GM12874 (cell line): ENCODE results near the gene CEP104.

Source experiments
- TF ChIP-seq, protein P1 (sequence below): IDR thresholded peaks from 2 replicates; pipeline ENCODE4 v1.5.1; 2011; ENCODE audit warnings: low read depth, mild to moderate bottlenecking, control low read depth, low read length, moderate library complexity; ENCODE audit not compliant: insufficient read depth

CEP104 gene

GRCh38 chr1:3876716-3877115 lies 19.7 kb upstream of the CEP104 start:
- TF ChIP-seq, protein P1, sequence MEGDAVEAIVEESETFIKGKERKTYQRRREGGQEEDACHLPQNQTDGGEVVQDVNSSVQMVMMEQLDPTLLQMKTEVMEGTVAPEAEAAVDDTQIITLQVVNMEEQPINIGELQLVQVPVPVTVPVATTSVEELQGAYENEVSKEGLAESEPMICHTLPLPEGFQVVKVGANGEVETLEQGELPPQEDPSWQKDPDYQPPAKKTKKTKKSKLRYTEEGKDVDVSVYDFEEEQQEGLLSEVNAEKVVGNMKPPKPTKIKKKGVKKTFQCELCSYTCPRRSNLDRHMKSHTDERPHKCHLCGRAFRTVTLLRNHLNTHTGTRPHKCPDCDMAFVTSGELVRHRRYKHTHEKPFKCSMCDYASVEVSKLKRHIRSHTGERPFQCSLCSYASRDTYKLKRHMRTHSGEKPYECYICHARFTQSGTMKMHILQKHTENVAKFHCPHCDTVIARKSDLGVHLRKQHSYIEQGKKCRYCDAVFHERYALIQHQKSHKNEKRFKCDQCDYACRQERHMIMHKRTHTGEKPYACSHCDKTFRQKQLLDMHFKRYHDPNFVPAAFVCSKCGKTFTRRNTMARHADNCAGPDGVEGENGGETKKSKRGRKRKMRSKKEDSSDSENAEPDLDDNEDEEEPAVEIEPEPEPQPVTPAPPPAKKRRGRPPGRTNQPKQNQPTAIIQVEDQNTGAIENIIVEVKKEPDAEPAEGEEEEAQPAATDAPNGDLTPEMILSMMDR = no peak

GRCh38 chr1:3874736-3875135 lies 17.7 kb upstream of the CEP104 start:
- TF ChIP-seq, protein P1 = no peak

GRCh38 chr1:3872546-3872945 lies 15.5 kb upstream of the CEP104 start:
- TF ChIP-seq, protein P1 = no peak

DNA sequence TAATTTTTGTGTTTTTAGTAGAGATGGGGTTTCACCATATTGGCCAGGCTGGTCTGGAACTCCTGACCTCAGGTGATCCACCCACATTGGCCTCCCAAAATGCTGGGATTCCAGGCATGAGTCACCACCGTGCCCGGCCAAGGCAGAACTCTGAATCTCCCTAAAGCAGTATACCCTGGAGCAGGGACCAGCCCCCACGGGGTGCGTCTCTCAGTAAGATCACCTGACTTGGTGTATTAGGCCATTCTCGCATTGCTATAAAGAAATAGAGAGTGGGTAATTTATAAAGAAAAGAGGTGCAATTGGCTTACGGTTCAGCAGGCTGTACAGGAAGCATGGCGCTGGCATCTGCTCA lies 14.4 kb upstream of the CEP104 start:
- TF ChIP-seq, protein P1 = no peak

DNA sequence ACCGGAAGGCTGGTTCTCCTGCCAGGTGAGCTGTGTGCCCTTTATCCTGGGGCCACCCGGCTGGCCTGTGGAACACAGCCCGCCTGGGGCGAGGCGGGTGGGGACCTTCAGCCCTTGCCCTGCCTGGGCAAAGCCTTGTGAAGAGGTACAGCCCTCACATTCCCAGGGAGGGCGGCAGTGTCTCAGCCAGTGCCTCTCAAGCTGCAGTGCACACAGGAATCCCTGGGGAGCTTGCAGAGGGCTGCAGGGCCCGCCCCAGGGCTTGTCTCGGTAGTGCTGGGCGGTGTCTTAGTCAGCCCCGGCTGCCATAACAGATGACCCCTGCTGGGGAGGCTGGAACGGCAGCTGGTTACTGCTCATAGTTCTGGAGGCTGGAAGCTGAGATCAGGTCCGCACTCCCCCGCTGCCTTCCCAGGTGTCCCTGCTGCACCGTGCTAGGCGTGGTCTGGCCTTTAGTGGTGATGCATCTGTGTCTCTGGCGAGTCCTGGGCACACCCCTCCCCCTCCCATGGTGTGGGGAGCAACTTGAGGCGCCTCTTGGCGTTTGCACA lies 12.8 kb upstream of the CEP104 start:
- TF ChIP-seq, protein P1 = 0 out of 2 replicates have a peak, but pooled peaks have one; percentile 3

DNA sequence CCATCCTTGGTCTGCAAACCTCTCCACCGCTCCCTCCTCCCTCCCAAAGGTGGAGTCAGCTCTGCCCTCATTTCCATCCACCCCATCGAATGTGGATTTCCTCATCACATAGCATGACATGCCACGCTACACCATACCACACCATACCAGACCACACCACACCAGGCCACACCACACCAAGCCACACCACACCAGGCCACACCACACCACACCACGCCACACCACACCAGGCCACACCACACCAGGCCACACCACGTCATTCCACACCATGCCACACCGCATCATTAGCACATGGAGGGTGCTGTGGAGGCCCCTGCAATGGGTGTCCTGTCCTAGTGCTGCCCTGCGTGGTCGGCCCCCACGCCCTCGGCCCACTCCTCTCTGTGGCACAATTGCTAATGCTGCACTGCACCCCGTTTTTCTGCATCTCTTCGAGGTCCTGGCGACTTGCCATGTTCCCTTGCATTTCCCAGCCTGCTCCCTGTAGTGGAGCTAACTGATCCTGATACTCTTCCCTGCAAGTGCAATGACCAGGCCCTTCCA lies 11.5 kb upstream of the CEP104 start:
- TF ChIP-seq, protein P1 = no peak

DNA sequence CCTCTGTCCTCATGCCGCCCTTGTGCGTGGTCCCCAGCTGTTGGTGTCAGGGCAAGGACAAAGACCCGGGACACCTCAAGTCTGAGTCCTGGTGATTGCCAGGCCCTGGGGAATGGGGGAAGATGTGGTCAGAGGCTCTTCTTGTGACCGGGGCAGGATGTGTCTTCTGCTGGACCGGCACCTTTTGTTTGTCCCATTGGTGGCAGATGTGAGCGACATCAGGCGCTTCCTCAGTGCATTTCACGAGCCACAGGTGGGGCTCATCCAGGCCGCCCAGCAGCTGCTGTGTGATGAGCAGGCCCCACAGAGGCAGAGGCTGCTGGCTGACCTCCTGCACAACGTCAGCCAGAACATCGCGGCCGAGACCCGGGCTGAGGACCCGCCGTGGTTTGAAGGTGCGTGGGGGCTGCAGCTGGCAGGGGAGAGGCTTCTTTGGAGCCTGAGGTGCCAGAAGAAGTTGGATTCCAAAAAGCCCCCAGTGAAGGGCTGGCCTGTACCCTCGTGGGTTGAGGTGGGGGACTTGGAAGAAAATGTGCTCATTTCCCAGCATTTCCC lies 8.7 kb upstream of the CEP104 start:
- TF ChIP-seq, protein P1 = no peak
